GM19395 (cell line): Measurements from ENCODE around the gene NFILZ.
"Not testable (repeated sequence)": the region's sequence is repeated elsewhere in the genome, so short reads cannot be mapped to it uniquely, and the experiment has no call there.

ENCODE experiments used
- ATAC-seq: cut with Tn5 transposase; IDR thresholded peaks from one replicate; pipeline ENCODE4 v1.9.1; 2021; ENCODE audit warnings: mild to moderate bottlenecking, moderate library complexity; ENCODE audit not compliant: unreplicated experiment

The NFILZ gene

GRCh38 chr19:8611391-8611876 lies 19.0 kb upstream of the NFILZ start:
- ATAC-seq: no peak

DNA sequence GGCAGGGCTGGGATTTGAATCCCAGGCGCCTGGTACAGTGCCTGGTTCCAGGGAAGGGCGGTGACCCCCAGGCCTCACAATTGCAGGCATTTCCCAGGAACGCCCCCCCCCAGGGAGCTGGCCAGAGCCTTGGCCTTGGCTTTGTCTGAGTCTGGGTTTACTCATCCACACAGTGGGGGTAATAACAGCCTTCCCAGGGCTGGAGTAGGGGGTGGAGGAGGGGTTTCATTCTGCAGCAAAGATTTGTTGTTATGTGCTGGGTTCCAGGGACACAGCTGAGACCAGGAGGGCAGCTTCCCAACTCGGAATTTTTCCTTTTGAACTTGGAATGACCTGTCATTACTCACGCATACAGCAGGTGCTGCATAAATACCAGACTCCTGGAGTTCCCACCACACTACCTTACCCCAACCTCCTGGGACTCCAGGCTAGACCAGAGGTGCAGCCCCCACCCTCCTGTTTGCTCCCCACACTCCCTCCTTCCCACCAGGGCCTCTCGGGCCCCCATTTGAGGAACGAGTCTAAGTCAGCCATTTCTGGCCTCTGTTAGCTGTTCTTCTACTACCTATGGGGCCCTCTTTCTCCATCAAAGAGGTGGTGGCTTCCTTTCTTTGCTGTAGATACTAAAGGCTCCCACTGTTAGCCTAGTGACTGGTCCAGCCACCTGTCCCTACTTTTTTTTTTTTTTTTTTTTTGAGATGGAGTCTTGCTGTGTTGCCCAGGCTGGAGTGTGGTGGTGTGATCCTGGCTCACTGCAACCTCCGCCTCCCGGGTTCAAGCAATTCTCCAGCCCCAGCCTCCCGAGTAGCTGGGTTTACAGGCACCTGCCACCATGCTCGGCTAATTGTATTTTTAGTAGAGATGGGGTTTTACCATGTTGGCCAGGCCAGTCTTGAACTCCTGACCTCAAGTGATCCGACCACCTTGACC lies 18.3 kb upstream of the NFILZ start:
- no peak for ATAC-seq

- no peak for ATAC-seq
Measured at GRCh38 chr19:8612807-8613171, 17.6 kb upstream of the NFILZ start.

- no peak for ATAC-seq
Measured at GRCh38 chr19:8614455-8614854, 16.0 kb upstream of the NFILZ start.

- no peak for ATAC-seq
Measured at GRCh38 chr19:8615024-8615423, 15.4 kb upstream of the NFILZ start.

DNA sequence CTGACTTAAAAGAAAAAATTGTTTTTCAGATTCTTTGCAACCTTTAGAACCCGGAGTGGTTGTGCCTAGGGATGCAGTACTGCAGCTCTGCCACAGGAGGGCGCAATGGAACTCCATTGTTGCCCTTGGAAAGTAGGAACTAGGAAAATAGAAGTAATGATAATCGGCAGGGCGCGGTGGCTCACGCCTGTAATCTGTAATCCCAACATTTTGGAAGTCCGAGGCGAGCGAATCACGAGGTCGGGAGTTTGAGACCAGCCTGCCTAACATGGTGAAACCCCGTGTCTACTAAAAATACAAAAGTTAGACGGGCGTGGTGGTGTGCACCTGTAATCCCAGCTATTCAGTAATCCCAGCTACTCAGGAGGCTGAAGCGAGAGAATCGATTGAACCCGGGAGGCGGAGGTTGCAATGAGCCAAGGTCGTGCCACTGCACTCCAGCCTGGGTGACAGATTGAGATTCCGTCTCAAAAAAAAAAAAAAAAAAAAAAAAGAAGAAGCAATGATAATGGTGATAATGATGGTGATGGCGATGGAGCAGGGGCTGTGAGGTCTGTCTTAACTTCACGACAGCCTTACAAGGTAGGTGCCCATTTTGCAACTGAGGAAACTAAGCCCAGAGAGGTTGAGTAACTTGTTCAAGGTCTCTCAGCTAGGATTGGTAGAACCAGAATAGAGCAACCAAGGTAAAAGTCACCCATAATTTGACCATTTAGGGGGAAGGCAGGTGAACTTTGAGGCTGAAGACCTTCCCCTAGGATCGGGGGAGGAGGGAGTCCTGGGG lies 14.4 kb upstream of the NFILZ start:
- no peak for ATAC-seq

- no peak for ATAC-seq
Measured at GRCh38 chr19:8616861-8617260, 13.6 kb upstream of the NFILZ start.

GRCh38 chr19:8617325-8617724 lies 13.1 kb upstream of the NFILZ start:
- ATAC-seq: not testable (repeated sequence)

- ATAC-seq: no peak
Measured at GRCh38 chr19:8617984-8618383, 12.4 kb upstream of the NFILZ start.

DNA sequence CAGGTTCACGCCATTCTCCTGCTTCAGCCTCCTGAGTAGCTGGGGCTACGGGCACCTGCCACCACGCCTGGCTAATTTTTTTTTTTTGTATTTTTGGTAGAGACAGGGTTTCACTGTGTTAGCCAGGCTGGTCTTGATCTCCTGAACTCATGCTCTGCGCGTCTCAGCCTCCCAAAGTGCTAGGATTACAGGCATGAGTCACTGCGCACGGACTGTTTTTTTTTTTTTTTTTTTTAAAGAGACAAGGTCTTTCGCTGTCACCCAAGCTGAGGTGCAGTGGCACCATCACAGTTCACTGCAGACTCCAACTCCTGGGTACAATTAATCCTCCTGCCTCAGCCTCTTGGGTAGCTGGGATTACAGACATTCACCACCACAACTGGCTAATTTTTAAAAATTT lies 11.7 kb upstream of the NFILZ start:
- ATAC-seq: no peak

GRCh38 chr19:8622886-8623285 lies 7.5 kb upstream of the NFILZ start:
- not testable (repeated sequence) for ATAC-seq

DNA sequence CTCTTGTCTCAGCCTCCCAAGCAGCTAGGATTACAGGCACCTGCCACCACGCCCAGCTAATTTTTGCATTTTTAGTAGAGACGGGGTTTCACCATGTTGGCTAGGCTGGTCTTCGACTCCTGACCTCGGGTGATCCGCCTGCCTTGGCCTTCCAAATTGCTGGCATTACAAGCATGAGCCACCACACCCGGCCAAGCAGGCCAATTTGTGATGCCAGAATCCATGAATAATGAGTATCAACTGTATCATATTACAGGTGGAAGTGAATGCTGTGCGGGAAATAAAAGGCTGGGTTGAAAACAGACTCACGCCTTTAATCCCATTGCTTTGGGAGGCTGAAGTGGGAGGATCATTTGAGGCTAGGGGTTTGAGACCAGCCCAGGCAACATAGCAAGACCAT lies 3.6 kb upstream of the NFILZ start:
- ATAC-seq: no peak

GRCh38 chr19:8629184-8629583 lies 1.2 kb upstream of the NFILZ start:
- no peak for ATAC-seq

- ATAC-seq: no peak
Measured at GRCh38 chr19:8630796-8631424, 477 bp downstream of the NFILZ start.

- ATAC-seq: no peak
Measured at GRCh38 chr19:8631425-8631819, 989 bp downstream of the NFILZ start.

DNA sequence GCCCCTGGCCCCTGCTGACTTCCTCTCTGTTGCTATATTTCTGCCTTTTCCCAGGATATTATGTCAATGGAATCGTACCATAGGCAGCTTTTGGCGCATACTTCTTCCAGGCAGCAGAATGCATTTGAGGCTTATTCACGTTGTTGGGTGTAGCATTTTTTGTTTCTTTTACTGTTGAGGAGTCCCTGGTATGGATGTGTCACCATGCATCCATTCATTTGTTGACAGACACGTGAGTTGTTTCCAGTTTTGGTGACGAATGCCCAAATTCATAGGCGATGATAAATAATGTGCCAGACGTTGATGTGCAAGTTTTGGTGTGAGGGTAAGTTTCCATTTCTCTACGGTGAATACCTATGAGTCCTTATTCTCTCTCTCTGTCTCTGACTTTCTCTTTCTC lies 5.0 kb downstream of the NFILZ start:
- ATAC-seq: no peak

DNA sequence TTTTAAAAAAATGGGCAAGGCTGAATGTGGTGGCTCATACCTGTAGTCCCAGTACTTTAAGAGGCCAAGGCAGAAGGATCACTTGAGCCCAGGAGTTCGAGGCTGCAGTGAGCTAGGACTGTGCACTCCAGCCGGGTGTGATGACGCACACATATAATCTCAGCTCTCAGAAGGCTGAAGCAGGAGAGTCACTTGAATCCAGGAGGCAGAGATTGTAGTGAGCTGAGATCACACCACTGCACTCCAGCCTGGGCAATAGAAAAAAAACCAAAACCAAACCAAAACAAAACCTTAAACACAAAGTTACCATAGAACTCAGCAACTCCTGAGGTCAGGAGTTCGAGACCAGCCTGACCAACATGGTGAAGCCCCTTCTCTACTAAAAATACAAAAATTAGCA lies 6.6 kb downstream of the NFILZ start:
- not testable (repeated sequence) for ATAC-seq

- ATAC-seq: no peak
Measured at GRCh38 chr19:8638078-8638619, 7.7 kb downstream of the NFILZ start.

- ATAC-seq: no peak
Measured at GRCh38 chr19:8639821-8640401, 9.5 kb downstream of the NFILZ start.

GRCh38 chr19:8640402-8641004 lies 10.1 kb downstream of the NFILZ start:
- no peak for ATAC-seq
